Esophagus mucosa (tissue), 1 donor: ENCODE results near the gene CTNND2. TPM values are rescaled to one million over a fixed set of nuclear protein-coding genes. Genes with fewer than 3 reads are reported as not detected.

Experiments used
- ATAC-seq: fragments of 200-7000 bp; cut with Tn5 transposase; one replicate; pipeline ENCODE4 v1.9.1; 2020
- total RNA-seq: library from RNA; stranded (reverse); gene quantifications from one replicate; pipeline ENCODE4 v1.2.4, GENCODE V29; 2023
- donor health status: DM: yes; HTN: yes; CAD: no.

Gene CTNND2
- total RNA-seq, 1 donor from 2014 or later = not detected

GRCh38 chr5:10969684-10970180, 934.5 kb downstream of the CTNND2 start:
- ATAC-seq = no peak

- no peak for ATAC-seq
Measured at GRCh38 chr5:10964806-10965205, 939.4 kb downstream of the CTNND2 start.

GRCh38 chr5:10958728-10959127, 945.5 kb downstream of the CTNND2 start:
- no peak for ATAC-seq

GRCh38 chr5:10949856-10950630, 954.2 kb downstream of the CTNND2 start:
- no peak for ATAC-seq

GRCh38 chr5:10946050-10946449, 958.2 kb downstream of the CTNND2 start:
- ATAC-seq = no peak

- ATAC-seq = no peak
Measured at GRCh38 chr5:10941900-10942299, 962.3 kb downstream of the CTNND2 start.

- no peak for ATAC-seq
Measured at GRCh38 chr5:10936081-10936855, 968.0 kb downstream of the CTNND2 start.

GRCh38 chr5:10935536-10935935, 968.7 kb downstream of the CTNND2 start:
- no peak for ATAC-seq

- no peak for ATAC-seq
Measured at GRCh38 chr5:10934783-10935355, 969.4 kb downstream of the CTNND2 start.

GRCh38 chr5:10933121-10933520, 971.1 kb downstream of the CTNND2 start:
- ATAC-seq = no peak

- no peak for ATAC-seq
Measured at GRCh38 chr5:10932426-10932825, 971.8 kb downstream of the CTNND2 start.

- ATAC-seq = no peak
Measured at GRCh38 chr5:10927608-10928007, 976.6 kb downstream of the CTNND2 start.

- no peak for ATAC-seq
Measured at GRCh38 chr5:10923310-10923709, 980.9 kb downstream of the CTNND2 start.
